ENCODE data around the gene NOTCH1.
"Not testable (repeated sequence)": the region's sequence is repeated elsewhere in the genome, so short reads cannot be mapped to it uniquely, and the experiment has no call there.

Gene NOTCH1

GRCh38 chr9:136578915-136579649 is 33.2 kb upstream of the NOTCH1 start:
- no peak for DNase-seq (ENCODE audit: low read depth in 2 of 2, low spot score in 1 of 2)

- DNase-seq (ENCODE audit: low read depth in 2 of 2, low spot score in 1 of 2) = no peak
Observed at GRCh38 chr9:136578626-136578914, 32.7 kb upstream of the NOTCH1 start.

DNA sequence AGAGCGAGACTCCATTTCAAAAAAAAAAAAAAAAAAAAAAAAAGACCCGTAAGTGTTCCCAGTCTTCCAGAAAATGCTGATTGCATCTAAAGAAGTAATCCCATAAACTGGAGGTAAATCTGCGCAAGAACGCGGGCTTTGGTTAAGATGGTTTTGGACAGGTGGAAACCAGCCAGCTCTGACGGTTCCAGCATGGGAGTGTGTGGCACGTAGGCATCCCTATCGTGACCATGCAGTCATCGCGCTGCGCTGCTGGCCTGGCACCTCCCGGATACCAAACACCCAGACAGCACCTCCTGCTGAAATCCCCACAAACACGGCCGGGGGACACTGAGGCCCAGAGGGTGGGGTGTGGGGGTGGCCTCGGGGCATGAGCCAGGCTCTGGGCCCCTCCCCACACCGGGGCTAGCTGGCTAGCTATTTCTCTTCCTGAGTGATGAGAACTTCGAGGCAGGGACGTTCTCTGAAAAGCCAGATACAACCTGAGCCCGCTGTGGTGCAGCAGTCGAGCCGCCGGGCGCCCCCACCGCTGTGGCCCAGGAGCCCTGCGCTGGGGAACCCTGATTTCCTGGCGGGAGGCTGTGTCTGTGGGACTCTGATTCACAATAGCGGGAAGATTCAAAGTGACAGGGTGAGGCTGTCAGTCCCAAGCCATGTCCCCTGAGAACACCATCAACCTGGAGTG is 32.2 kb upstream of the NOTCH1 start:
- no peak for DNase-seq (ENCODE audit: low read depth in 2 of 2, low spot score in 1 of 2)

- no peak for DNase-seq (ENCODE audit: low read depth in 2 of 2, low spot score in 1 of 2)
Observed at GRCh38 chr9:136576269-136576626, 30.4 kb upstream of the NOTCH1 start.

- no peak for DNase-seq (ENCODE audit: low read depth in 2 of 2, low spot score in 1 of 2)
Observed at GRCh38 chr9:136575626-136576268, 29.9 kb upstream of the NOTCH1 start.

- DNase-seq (ENCODE audit: low read depth in 2 of 2, low spot score in 1 of 2) = not testable (repeated sequence)
Observed at GRCh38 chr9:136574606-136575005, 28.8 kb upstream of the NOTCH1 start.

DNA sequence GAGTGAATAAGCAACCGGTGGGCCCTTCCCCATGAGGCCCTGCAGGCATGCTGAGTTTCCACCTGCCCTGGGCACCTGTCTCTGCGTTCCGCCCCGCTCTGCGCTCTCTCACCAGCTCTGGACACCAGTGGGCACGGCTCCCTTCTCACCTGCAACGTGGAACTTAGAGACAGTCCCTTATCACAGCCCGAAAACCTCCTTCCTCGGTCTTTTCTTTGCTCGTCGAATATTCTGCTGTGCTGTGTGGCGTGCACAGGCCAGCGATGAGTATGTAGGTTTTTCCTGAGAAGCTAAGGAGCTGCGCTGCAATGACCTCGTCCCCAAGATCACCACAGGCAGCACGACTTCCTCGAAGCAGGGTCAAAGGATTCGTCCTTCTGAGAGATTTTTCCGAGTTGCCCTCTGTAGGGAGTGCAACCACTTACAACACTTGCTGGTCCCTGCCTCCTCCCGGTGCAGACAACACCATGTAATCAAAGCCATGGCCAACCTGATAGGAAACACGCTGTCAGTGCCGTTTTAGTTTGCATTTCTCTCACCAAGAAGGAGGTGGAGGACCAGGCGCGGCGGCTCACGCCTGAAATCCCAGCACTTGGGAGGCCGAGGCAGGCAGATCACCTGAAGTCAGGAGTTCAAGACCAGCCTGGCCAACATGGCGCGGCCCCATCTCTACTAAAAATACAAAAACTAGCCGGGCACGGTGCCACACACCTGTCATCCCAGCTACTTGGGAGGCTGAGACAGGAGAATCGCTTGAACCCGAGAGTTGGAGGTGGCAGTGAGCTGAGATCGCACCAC is 27.2 kb upstream of the NOTCH1 start:
- DNase-seq (ENCODE audit: low read depth in 2 of 2, low spot score in 1 of 2) = no peak

- DNase-seq (ENCODE audit: low read depth in 2 of 2, low spot score in 1 of 2) = no peak
Observed at GRCh38 chr9:136572003-136572827, 26.4 kb upstream of the NOTCH1 start.

DNA sequence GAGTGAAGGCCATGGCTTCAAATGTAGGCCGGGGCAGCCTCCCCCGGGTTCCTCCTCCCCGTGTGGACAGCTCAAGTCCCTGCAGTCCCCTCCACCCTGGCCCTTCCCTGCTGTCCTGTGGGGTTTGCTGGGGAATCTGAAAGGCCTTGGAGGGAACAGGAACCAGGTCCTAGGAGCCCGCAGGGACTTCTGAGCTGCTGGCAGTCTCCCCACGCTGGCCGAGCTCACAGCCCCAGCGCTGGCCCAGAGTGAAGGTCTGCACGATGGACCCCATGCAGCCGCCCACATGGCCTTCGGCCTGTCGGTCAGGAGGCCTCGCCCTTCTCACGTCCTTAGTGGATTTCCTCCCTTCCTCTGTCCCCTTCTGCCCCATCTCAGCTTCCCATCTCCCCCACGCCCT is 25.7 kb upstream of the NOTCH1 start:
- no peak for DNase-seq (ENCODE audit: low read depth in 2 of 2, low spot score in 1 of 2)

DNA sequence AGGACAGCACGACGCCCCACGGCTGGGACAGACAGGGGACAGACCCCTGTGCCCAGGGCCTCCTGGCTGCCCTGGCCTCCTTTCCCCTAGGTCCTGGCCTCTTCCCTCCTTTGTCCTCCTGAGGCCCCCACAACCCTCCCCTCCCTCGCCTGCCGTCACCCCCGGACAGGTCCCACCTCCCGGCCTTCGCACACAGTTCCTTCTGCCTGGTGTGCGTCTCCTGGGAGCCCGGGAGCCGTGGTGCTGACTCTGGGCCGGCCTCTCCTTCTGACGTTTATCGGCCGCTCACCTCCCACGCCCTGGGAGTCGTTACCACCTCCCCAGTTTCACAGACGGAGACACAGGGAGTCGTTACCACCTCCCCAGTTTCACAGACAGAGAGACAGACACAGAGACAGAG is 25.1 kb upstream of the NOTCH1 start:
- no peak for DNase-seq (ENCODE audit: low read depth in 2 of 2, low spot score in 1 of 2)

- DNase-seq (ENCODE audit: low read depth in 2 of 2, low spot score in 1 of 2) = no peak
Observed at GRCh38 chr9:136570191-136570845, 24.5 kb upstream of the NOTCH1 start.

DNA sequence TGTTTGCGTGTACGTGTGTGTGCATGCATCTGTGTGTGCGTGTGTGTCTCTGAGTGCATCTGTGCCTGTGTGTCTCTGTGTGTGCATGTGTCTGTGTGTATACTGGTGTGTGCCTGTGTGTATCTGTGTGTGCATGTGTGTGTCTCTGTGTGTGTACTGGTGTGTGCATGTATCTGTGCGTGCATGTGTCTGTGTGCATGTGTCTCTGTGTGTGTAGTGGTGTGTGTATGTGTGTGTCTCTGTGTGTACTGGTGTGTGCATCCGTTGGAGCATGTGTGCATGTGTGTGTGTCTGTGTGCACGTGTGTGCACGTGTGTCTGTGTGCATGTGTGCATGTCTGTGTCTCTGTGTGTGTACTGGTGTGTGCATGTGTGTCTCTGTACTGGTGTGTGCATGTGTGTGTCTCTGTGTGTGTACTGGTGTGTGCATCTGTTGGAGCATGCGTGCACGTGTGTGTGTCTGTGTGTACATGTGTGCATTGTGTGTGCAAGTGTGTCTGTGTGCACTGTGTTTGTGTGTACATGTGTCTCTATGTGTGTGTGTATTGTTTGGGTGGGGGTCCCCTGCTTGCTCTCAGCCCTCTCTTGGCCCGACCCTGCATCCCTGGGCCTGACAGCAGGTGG is 23.8 kb upstream of the NOTCH1 start:
- DNase-seq (ENCODE audit: low read depth in 2 of 2, low spot score in 1 of 2) = no peak

- no peak for DNase-seq (ENCODE audit: low read depth in 2 of 2, low spot score in 1 of 2)
Observed at GRCh38 chr9:136568288-136569081, 22.6 kb upstream of the NOTCH1 start.

DNA sequence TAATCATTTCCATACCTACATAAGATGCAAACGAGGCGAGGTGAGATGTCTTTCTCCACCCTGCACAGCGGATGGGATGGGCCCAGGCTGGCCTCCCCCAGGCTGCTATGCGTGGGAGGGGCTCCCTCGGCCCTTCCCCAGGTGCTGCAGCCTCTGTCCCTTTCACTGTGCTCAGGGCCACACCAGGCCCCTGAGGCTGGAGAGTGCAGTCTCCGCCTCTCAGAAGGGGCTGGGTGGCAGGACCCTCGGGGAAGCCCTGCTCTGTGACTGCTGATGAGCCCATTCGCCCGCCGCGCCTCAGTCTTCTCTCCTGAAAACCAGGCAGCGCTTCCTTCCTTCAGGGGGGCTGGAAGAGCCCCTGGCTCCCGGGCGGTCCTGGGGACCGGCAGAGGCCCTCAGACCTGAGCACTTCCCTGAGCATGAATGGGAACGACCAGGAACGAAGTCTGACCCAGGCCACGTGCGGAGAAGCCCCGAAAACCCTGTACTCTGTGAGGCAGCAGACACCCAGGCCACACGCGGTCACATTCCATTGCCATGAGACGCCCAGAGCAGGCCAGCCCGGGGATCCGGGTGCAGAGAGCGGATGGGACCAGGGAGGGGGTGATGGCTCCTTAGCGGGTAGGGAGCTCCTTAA is 21.9 kb upstream of the NOTCH1 start:
- no peak for DNase-seq (ENCODE audit: low read depth in 2 of 2, low spot score in 1 of 2)

GRCh38 chr9:136566901-136567300 is 21.1 kb upstream of the NOTCH1 start:
- no peak for DNase-seq (ENCODE audit: low read depth in 2 of 2, low spot score in 1 of 2)

GRCh38 chr9:136566553-136566895 is 20.7 kb upstream of the NOTCH1 start:
- DNase-seq (ENCODE audit: low read depth in 2 of 2, low spot score in 1 of 2) = no peak

- DNase-seq (ENCODE audit: low read depth in 2 of 2, low spot score in 1 of 2) = no peak
Observed at GRCh38 chr9:136565715-136566552, 20.1 kb upstream of the NOTCH1 start.
